ENCODE results near the gene ETDA.

- TF ChIP-seq RXRA (IDR thresholded peaks at IDR 0.05; ENCODE audit: insufficient read depth, low read depth, low read length), result no peak
- no peak for TF ChIP-seq CTCF (IDR thresholded peaks at IDR 0.05; ENCODE audit: control extremely low read depth in 1 of 3, insufficient read depth in 1 of 3, low read depth in 1 of 3, low read length in 3 of 3)
- TF ChIP-seq ZNF274 (IDR thresholded peaks at IDR 0.05; ENCODE audit: borderline replicate concordance, extremely low read depth, low read length), result no peak
- TF ChIP-seq E2F6 (IDR thresholded peaks at IDR 0.05), result no peak
- no peak for TF ChIP-seq NRF1 (IDR thresholded peaks at IDR 0.05; ENCODE audit: low read depth, low read length)
- no peak for TF ChIP-seq SIRT6 (IDR thresholded peaks at IDR 0.05; ENCODE audit: low read length)
- TF ChIP-seq KDM5A (IDR thresholded peaks at IDR 0.05; ENCODE audit: low read length), result no peak
- no peak for TF ChIP-seq EZH2 (IDR thresholded peaks at IDR 0.05; ENCODE audit: low read depth, low read length, severe bottlenecking)
- no peak for TF ChIP-seq ATF3 (IDR thresholded peaks at IDR 0.05; ENCODE audit: insufficient read depth, low read depth, low read length)
- no peak for TF ChIP-seq PHF8 (conservative IDR thresholded peaks at IDR 0.05; ENCODE audit: low read depth, low read length)
- no peak for TF ChIP-seq CEBPB (IDR thresholded peaks at IDR 0.05; ENCODE audit: low read depth, low read length)
- TF ChIP-seq ATF2 (IDR thresholded peaks at IDR 0.05; ENCODE audit: low read length), result no peak
- TF ChIP-seq JUND (IDR thresholded peaks at IDR 0.05; ENCODE audit: low read length), result no peak
- no peak for TF ChIP-seq USF2 (IDR thresholded peaks at IDR 0.05; ENCODE audit: low read length)
These were observed 50.5 kb downstream of the ETDA start for GRCh38 chrX:135302269-135302873.

All from H1 (cell line).